Spinal cord (tissue), 10 donors: ENCODE data around the gene FANCC. TPM values are rescaled to one million over a fixed set of nuclear protein-coding genes. Genes with fewer than 3 reads are reported as not detected.

Experiments used
- DNase-seq, 6 donors: peaks; one replicate each; pipeline versions ENCODE4 v3.0.0 to v3.0.0-alpha.2; 2013 to 2015; ENCODE audit warnings: low spot score in 6 of 6, low read depth in 4 of 6
- H3K27ac ChIP-seq: one replicate; pipeline ENCODE4 v1.5.1; 2013; ENCODE audit warnings: low read depth, low read length, control low read depth
- H3K27me3 ChIP-seq: one replicate; pipeline ENCODE4 v1.6.1; 2013; ENCODE audit warnings: low read length; ENCODE audit not compliant: control insufficient read depth, insufficient read depth
- H3K36me3 ChIP-seq: one replicate; pipeline ENCODE4 v1.6.1; 2013; ENCODE audit warnings: low read length; ENCODE audit not compliant: control insufficient read depth, insufficient read depth
- H3K4me1 ChIP-seq: one replicate; pipeline ENCODE4 v1.6.1; 2013; ENCODE audit warnings: low read length; ENCODE audit not compliant: control insufficient read depth, insufficient read depth
- H3K4me3 ChIP-seq: one replicate; pipeline ENCODE4 v1.5.1; 2013; ENCODE audit warnings: low read depth, low read length, control low read depth
- H3K9me3 ChIP-seq: one replicate; pipeline ENCODE4 v1.6.1; 2013; ENCODE audit warnings: low read length; ENCODE audit not compliant: control insufficient read depth, insufficient read depth
- WGBS: methylation state at CpG from one replicate; pipeline ENCODE4 v1.1.5; 2013; ENCODE audit warnings: missing lambda C conversion rate; ENCODE audit not compliant: insufficient coverage; 5-methylcytosine and 5-hydroxymethylcytosine counted together
- polyA plus RNA-seq, 2 donors: library from polyadenylated mRNA; unstranded; fragments of 120-200 nt; gene quantifications; one replicate each; pipeline ENCODE4 v1.2.1, GENCODE V29; 2013; ENCODE audit not compliant: insufficient read length in 2 of 2
- total RNA-seq, 2 donors: library from RNA; depleted of rRNA in 1 of 2; stranded (reverse); fragments of 120-200 nt in 1 of 2; fragments of >200 nt in 1 of 2; gene quantifications; one replicate each; pipeline versions ENCODE4 v1.2.3 to v1.2.4, GENCODE V29; 2013 to 2014
- donor health status: healthy.

Gene FANCC
- total and polyA plus RNA-seq, 4 donors, result 14.1 to 16.6 (median 15.3) TPM

DNA sequence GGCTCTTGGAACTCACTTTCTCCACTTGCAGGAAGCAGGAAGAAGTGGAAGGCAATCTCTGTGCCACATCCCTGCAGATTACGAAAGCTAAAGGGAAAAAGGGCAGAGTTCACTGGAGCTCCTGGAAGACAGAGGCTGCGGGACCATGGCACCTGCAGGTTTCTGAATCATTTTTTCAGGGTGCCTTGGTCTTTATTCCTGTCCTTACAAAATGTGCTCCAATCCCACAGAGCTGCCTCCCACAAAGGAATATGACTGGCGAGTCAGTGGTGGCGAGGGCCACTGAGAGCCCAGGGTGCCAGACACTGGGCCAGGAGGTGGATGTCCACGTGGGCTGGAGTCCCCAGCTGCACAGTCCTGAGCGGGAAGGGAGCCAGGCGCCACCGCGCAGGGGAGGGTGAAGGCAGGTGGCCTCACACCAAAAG, 183.0 kb downstream of the FANCC start:
- H3K4me1 ChIP-seq, result peaks cover 4% of the 10 kb centered on the region
- WGBS, result 81% methylated on average over 8 of the region's 9 CpGs
- peaks cover 10% of the 10 kb centered on the region for H3K36me3 ChIP-seq
- DNase-seq, result no peak
- H3K9me3 ChIP-seq, result no peaks in the 10 kb centered on the region
- no peaks in the 10 kb centered on the region for H3K27me3 ChIP-seq
- H3K27ac ChIP-seq, result no peak overlapping the region
- no peak overlapping the region for H3K4me3 ChIP-seq

- H3K4me1 ChIP-seq, result peaks cover 4% of the 10 kb centered on the region
- 74% methylated on average over 4 of the region's 4 CpGs for WGBS
Observed at GRCh38 chr9:95133325-95133705, 184.2 kb downstream of the FANCC start.

GRCh38 chr9:95132366-95133324, 184.9 kb downstream of the FANCC start:
- no peak overlapping the region for H3K27ac ChIP-seq
- 60% methylated on average over 11 of the region's 17 CpGs for WGBS

More at GRCh38 chr9:95133325-95133705, 184.2 kb downstream of the FANCC start:
- peak in 1 of 6 donors; percentile 27 for DNase-seq
- Histone ChIP-seq H3K4me3 (no peak overlapping the region), H3K27me3 (no peaks in the 10 kb centered on the region), H3K9me3 (no peaks in the 10 kb centered on the region), H3K36me3 (peaks cover 10% of the 10 kb centered on the region), H3K27ac (no peak overlapping the region)

DNA sequence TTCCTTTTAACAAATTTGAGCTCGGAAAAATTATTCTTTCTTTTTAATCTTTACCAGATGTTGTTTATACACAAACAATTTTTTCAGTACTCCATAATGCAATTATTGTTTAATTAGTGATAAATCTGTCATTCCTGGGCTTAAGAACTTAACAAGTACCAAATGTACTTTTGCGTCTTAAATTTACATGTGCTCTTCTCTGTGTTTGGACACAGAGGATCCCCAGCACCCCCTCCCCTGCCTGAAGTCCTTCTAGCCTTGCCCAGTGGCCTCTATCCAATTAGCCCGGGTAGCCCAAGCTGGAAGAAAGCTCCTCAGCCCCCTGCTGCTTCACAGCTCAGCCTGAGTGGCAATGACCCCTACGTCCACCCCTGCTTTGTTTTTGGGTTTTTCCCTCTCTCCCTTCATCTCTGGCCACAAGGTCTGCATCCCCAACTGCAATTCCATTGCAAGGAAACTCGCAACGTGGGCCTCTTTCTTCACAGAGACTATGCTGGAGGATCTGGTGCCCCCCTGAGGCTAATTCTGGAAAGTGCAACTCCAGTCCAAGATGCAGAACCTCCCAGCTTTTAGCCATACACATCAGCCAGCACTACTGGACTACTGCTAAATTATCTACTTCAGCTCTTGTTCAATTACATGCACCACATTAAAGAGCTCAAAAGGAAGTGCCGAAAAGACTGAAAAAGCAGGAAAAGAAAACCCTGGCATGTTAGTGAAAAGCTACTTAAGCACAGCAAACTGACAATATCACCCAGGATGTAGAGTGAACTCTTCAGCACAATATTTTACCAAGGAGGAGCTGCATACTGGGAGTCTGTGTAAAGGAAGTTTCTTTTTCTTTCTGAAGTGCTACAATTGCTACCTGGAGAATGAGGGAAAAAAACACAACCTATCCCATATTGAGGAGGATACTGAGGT, 186.2 kb downstream of the FANCC start:
- 19% methylated on average over 6 of the region's 7 CpGs for WGBS
- Histone ChIP-seq H3K27me3 (no peaks in the 10 kb centered on the region), H3K4me1 (peaks cover 14% of the 10 kb centered on the region), H3K27ac (no peak overlapping the region), H3K9me3 (no peaks in the 10 kb centered on the region), H3K36me3 (peaks cover 3% of the 10 kb centered on the region), H3K4me3 (no peak overlapping the region)
- peak in 5 of 6 donors; percentile 73 to 95 (median 80) for DNase-seq

More at GRCh38 chr9:95132366-95133324, 184.9 kb downstream of the FANCC start:
- H3K27me3 ChIP-seq, result no peaks in the 10 kb centered on the region
- H3K4me1 ChIP-seq, result peaks cover 6% of the 10 kb centered on the region
- peak in 1 of 6 donors; percentile 41 for DNase-seq
- H3K4me3 ChIP-seq, result no peak overlapping the region
- peaks cover 3% of the 10 kb centered on the region for H3K36me3 ChIP-seq
- no peaks in the 10 kb centered on the region for H3K9me3 ChIP-seq

DNA sequence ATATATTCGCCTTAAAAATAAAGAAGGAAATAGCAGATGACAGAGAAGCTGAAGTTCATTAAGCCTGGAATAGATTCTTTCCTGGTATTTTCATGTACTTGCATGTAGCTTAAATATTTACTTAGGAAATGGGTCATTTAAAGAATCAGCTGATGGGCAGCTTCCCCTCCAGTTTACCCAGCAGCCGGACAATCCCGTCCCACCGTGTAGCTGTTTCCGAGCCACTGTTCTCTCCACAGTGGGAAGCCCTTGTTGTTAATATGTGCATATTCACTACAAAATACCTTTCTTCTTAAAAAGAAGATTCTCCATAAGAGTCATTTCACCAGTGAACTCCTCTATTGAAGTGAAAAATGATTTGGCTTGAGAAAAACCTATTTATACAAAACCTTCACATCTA, 187.0 kb downstream of the FANCC start:
- H3K9me3 ChIP-seq, result no peaks in the 10 kb centered on the region
- WGBS, result no CpG with 5 or more reads among the region's 5 CpGs
- H3K36me3 ChIP-seq, result peaks cover 3% of the 10 kb centered on the region
- no peak overlapping the region for H3K27ac ChIP-seq
- H3K27me3 ChIP-seq, result no peaks in the 10 kb centered on the region
- DNase-seq, result no peak
- H3K4me1 ChIP-seq, result peaks cover 14% of the 10 kb centered on the region
- no peak overlapping the region for H3K4me3 ChIP-seq

DNA sequence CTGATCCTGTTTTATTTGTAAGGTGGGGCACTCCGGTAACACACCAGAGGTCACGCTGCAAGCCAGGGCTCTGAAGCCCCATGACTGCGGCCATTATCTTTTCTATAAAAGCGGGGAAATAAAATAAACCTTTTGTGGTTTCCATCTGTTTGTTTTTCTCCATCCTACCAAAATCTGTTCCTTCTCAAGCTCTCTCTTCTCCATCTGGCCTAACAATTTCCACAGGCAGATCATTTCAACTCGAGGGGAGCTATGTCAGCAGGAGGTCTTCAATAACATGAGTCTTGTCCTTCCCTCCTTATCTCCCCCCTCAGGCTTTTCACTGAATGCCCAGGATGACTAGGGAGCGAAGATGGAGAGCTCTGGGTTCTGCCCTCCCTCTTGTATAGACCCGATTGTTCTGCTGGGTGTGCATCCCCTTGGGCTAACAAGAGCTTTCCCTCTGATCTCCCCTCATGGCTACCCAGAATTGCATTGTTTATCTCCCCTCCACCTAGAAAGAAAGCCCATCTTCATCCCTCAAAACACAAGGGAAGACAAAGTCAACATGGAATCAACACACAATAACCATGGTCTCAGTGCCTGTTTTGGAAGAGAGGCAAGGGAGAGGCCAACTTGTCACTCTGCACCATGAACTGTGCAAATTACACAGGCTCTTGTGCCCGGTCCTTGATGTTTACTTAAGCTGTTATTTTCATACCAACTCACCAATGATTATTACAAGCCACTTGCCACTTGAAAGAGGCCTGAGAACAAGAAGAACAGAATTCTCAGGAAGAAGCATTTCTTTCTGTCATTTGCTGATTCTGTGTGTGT, 187.8 kb downstream of the FANCC start:
- Histone ChIP-seq H3K27me3 (no peaks in the 10 kb centered on the region), H3K27ac (no peak overlapping the region), H3K9me3 (no peaks in the 10 kb centered on the region), H3K4me3 (no peak overlapping the region), H3K36me3 (peaks cover 3% of the 10 kb centered on the region), H3K4me1 (peaks cover 14% of the 10 kb centered on the region)
- 62% methylated on average over 3 of the region's 8 CpGs for WGBS
- no peak for DNase-seq

DNA sequence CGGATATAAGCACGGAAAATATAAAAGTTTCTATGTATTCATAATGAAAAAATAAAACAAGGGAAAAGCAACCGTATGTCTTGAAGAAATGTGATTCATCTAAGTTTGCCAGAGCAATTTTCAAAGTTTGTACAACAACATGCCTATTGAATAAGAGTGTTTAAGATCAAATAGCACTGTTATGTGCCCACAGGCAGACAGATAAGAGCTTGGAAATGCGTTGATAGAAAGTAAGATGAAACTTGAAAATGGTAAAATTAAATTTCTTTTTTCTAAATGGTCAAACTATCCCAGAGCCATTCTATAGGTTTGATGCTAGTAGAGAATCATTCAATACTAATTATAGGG, 189.4 kb downstream of the FANCC start:
- no peak for DNase-seq
- H3K4me3 ChIP-seq, result no peak overlapping the region
- H3K36me3 ChIP-seq, result no peaks in the 10 kb centered on the region
- WGBS, result no CpG with 5 or more reads among the region's 4 CpGs
- no peak overlapping the region for H3K27ac ChIP-seq
- H3K4me1 ChIP-seq, result peaks cover 14% of the 10 kb centered on the region
- H3K27me3 ChIP-seq, result no peaks in the 10 kb centered on the region
- H3K9me3 ChIP-seq, result no peaks in the 10 kb centered on the region

GRCh38 chr9:95127249-95128176, 190.0 kb downstream of the FANCC start:
- WGBS, result 12% methylated on average over 32 of the region's 35 CpGs
- Histone ChIP-seq H3K27me3 (no peaks in the 10 kb centered on the region), H3K9me3 (no peaks in the 10 kb centered on the region), H3K4me1 (peaks cover 14% of the 10 kb centered on the region), H3K27ac (no peak overlapping the region), H3K4me3 (peak overlapping the region; percentile 48), H3K36me3 (peaks cover 2% of the 10 kb centered on the region)
- peak; percentile 66 to 95 (median 74) for DNase-seq
